GM20000 (cell line): ENCODE data around the gene RAB34.

ENCODE experiments used
- DNase-seq: peaks from one replicate; pipeline ENCODE4 v3.0.0; 2012; ENCODE audit warnings: low spot score
- CTCF ChIP-seq: IDR thresholded peaks from 2 replicates; pipeline ENCODE4 v1.5.1; 2012; ENCODE audit warnings: mild to moderate bottlenecking, control low read depth; ENCODE audit errors: extremely low read depth, missing control alignments

Gene RAB34

DNA sequence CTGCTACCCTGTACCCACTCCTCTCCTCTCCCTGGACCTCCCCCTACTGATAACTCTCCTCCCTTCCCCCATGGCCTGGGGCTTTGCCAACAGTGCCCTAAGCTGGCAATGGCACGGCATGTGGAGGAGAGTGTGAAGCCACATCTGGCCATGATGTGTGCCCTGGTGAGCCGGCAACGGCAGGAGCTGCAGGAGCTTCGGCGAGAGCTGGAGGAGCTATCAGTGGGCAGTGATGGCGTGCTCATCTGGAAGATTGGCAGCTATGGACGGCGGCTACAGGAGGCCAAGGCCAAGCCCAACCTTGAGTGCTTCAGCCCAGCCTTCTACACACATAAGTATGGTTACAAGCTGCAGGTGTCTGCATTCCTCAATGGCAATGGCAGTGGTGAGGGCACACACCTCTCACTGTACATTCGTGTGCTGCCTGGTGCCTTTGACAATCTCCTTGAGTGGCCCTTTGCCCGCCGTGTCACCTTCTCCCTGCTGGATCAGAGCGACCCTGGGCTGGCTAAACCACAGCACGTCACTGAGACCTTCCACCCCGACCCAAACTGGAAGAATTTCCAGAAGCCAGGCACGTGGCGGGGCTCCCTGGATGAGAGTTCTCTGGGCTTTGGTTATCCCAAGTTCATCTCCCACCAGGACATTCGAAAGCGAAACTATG is 31.3 kb upstream of the RAB34 start:
- DNase-seq: no peak
- TF ChIP-seq CTCF: no peak

DNA sequence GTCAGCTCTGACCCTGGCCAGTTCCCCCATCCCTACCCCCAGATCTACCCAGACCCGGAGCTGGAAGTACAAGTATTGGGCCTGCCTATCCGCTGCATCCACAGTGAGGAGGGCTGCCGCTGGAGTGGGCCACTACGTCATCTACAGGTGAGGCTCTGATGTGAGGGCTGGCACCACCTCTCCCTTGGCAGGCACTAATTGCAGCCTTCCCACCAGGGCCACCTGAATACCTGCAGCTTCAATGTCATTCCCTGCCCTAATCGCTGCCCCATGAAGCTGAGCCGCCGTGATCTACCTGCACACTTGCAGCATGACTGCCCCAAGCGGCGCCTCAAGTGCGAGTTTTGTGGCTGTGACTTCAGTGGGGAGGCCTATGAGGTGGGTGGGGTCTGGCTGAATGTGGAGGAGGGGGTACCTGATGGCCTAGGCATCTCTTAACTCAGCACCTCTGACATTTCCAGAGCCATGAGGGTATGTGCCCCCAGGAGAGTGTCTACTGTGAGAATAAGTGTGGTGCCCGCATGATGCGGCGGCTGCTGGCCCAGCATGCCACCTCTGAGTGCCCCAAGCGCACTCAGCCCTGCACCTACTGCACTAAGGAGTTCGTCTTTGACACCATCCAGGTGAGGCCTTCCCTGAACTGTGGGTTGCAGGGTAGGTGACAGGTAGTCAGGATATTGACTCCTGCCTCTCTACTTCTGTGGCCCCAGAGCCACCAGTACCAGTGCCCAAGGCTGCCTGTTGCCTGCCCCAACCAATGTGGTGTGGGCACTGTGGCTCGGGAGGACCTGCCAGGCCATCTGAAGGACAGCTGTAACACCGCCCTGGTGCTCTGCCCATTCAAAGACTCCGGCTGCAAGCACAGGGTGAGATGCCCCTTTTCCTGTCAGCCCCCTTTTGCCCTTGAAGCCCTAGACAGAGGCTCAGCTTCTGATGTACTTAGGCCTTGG is 30.4 kb upstream of the RAB34 start:
- no peak for DNase-seq
- no peak for TF ChIP-seq CTCF

GRCh38 chr17:28747051-28747691 is 29.5 kb upstream of the RAB34 start:
- no peak for DNase-seq
- no peak for TF ChIP-seq CTCF

GRCh38 chr17:28746611-28747050 is 29.0 kb upstream of the RAB34 start:
- DNase-seq: no peak
- no peak for TF ChIP-seq CTCF

DNA sequence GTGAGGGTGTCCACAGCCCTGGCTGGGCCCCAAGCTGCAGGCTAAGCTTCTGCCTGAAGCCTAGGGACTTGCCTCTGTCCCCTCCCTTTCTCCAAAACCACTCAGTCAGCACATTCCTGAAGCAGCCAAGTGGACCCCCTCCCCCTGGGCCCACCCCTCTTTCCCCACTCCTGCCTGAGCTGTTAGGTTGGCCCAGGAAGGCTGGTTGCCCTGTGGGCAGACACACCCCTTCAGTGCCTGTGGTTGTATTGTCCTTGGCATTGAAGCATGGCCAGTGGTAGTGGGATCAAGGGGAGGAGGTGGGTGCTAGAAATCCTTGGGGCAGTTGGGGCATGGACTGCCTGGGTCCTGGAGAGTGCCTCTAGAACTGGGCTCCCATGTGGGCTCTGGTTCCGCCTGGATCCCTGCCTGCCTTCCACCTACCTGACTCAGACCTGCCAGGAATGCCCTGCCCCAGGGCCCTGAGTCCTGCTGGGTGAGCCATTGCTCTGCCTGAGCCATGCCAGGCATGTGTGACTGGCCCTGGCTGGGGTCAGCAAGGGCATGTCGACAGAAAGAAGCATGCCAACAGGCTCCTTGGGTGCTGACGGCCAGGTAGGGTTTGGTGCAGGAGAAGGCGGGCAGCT is 28.2 kb upstream of the RAB34 start:
- no peak for DNase-seq
- TF ChIP-seq CTCF: no peak

GRCh38 chr17:28744972-28745785 is 27.5 kb upstream of the RAB34 start:
- no peak for DNase-seq
- no peak for TF ChIP-seq CTCF
